ENCODE results near the gene MAP4K3.

- TF ChIP-seq CTCF (conservative IDR thresholded peaks at IDR 0.05; ENCODE audit: low read length) (no peak), EZH2phosphoT487 (IDR thresholded peaks at IDR 0.05; ENCODE audit: borderline replicate concordance, low read depth, low read length) (no peak)
These were observed 5.9 kb upstream of the MAP4K3 start for GRCh38 chr2:39443009-39443408.
